Neural crest cell (in vitro differentiated cells): ENCODE data around the gene CDC42BPB. TPM values are rescaled to one million over a fixed set of nuclear protein-coding genes. Genes with fewer than 3 reads are reported as not detected.

Experiments
- DNase-seq: peaks from one replicate; pipeline ENCODE4 v3.0.0; 2021; ENCODE audit warnings: low read depth, mixed read lengths, low spot score
- H3K27ac Mint-ChIP-seq: one replicate; pipeline ENCODE4 v1.8.0; 2021; ENCODE audit warnings: mild to moderate bottlenecking, mixed read lengths; ENCODE audit not compliant: unreplicated experiment
- H3K27me3 Mint-ChIP-seq: 2 replicates; pipeline ENCODE4 v1.8.0; 2021; ENCODE audit warnings: low read depth, mild to moderate bottlenecking, mixed read lengths
- H3K36me3 Mint-ChIP-seq: 2 replicates; pipeline ENCODE4 v1.8.0; 2021; ENCODE audit warnings: low read depth, mild to moderate bottlenecking, mixed read lengths
- H3K4me1 Mint-ChIP-seq: 2 replicates; pipeline ENCODE4 v1.8.0; 2021; ENCODE audit warnings: mixed read lengths
- H3K4me3 Mint-ChIP-seq: one replicate; pipeline ENCODE4 v1.8.0; 2021; ENCODE audit warnings: mild to moderate bottlenecking, mixed read lengths
- H3K9me3 Mint-ChIP-seq: 2 replicates; pipeline ENCODE4 v1.8.0; 2021; ENCODE audit warnings: mixed read lengths
- total RNA-seq: library from RNA; stranded (reverse); gene quantifications from 2 replicates; pipeline ENCODE4 v1.2.1, GENCODE V29; 2021
- TF ChIP-seq, protein P1 (sequence below): fragments of 200-600 bp; sonication (generic); conservative IDR thresholded peaks from 2 replicates; pipeline ENCODE4 v1.5.0; 2021; ENCODE audit warnings: antibody characterized with exemption, mild to moderate bottlenecking

CDC42BPB gene
- total RNA-seq, 1 donor from 2014 or later = 94.8 TPM

DNA sequence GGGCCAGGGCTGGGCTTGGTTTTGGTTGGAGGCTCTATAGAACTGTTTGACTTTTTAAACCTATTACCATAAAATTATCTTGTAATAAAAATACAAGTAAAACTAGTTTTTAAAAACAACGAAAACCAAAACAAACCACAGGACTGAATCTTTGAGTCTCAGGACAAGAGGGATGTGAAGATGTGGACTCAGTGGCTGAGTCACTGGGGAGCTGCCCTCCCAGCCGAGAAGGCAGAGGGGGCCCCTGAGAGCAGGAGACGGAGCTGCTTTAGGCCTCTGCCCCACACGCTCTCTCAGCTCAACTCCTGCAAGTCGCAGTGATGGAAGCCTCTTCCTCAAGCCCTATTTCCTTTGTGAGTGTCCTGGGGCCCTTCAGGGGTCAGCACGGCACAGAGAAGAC lies 59.0 kb downstream of the CDC42BPB start:
- H3K36me3 Mint-ChIP-seq = peaks cover 6% of the 10 kb centered on the region
- no peak overlapping the region for H3K4me3 Mint-ChIP-seq
- no peaks in the 10 kb centered on the region for H3K4me1 Mint-ChIP-seq
- no peak overlapping the region for H3K27ac Mint-ChIP-seq
- H3K9me3 Mint-ChIP-seq = no peaks in the 10 kb centered on the region
- no peak for DNase-seq
- no peaks in the 10 kb centered on the region for H3K27me3 Mint-ChIP-seq
- TF ChIP-seq, protein P1, sequence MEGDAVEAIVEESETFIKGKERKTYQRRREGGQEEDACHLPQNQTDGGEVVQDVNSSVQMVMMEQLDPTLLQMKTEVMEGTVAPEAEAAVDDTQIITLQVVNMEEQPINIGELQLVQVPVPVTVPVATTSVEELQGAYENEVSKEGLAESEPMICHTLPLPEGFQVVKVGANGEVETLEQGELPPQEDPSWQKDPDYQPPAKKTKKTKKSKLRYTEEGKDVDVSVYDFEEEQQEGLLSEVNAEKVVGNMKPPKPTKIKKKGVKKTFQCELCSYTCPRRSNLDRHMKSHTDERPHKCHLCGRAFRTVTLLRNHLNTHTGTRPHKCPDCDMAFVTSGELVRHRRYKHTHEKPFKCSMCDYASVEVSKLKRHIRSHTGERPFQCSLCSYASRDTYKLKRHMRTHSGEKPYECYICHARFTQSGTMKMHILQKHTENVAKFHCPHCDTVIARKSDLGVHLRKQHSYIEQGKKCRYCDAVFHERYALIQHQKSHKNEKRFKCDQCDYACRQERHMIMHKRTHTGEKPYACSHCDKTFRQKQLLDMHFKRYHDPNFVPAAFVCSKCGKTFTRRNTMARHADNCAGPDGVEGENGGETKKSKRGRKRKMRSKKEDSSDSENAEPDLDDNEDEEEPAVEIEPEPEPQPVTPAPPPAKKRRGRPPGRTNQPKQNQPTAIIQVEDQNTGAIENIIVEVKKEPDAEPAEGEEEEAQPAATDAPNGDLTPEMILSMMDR = no peak

DNA sequence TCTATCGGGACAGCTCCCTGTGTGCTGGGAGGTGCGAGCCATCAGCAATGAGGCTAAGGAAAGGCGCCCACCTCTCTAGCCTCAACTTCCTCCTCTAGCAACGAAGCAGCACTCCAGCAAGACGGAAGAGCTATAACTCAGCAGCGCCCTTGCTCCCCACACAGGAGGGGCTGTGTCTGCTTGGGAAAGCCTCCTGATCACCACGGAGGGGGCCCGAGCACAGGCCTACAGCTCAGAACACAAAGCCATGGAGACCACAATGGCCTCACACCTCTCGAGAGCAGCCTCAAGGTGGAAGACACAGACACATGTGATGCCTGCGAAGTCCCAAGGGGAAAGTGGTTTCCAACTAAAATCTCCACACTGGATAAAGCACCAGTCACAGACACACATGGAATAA lies 60.4 kb downstream of the CDC42BPB start:
- H3K36me3 Mint-ChIP-seq = peaks cover 6% of the 10 kb centered on the region
- no peaks in the 10 kb centered on the region for H3K9me3 Mint-ChIP-seq
- no peak overlapping the region for H3K4me3 Mint-ChIP-seq
- no peaks in the 10 kb centered on the region for H3K4me1 Mint-ChIP-seq
- H3K27me3 Mint-ChIP-seq = no peaks in the 10 kb centered on the region
- TF ChIP-seq, protein P1 = no peak
- H3K27ac Mint-ChIP-seq = no peak overlapping the region
- no peak for DNase-seq

DNA sequence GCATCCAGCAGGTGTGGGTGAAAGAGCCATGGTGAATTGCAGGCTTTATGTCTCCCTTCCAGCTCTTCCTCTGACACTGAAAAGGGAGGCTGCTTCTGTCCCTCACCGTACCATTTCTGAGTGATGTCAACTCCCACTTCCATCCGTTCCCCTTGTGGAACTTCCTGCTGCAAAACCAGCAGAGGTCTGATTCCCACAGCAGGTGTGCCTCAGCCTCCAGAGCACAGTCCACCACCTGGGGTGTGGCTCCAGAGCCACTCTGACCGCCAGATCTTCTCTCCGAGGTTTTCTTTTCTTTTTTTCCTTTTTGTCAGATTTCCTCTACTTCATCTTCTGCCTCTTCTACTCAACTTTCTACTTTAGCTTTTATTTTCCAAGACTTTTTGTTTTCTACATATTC lies 62.7 kb downstream of the CDC42BPB start:
- Mint-ChIP-seq H3K27ac (no peak overlapping the region), H3K36me3 (peaks cover 22% of the 10 kb centered on the region), H3K4me3 (no peak overlapping the region), H3K9me3 (no peaks in the 10 kb centered on the region), H3K27me3 (no peaks in the 10 kb centered on the region), H3K4me1 (no peaks in the 10 kb centered on the region)
- no peak for DNase-seq
- TF ChIP-seq, protein P1 = no peak

DNA sequence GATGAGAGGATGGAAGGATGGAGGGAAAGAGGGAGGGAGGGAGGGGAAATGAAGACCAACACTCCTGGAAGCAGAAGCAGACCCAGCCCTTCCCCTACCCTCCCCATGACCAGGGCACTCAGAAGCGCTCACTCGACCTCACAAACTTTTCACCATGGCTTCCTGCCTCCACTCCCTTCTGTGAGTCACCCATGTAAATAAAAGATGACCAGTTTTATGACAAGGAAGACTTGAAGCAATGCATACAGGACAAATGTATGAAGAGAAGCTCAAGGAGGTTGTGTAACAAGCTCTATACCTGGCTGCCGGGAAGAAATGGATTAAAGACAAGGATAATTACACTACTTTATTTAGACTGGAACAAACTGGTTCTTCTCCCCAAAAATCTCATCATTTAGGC lies 63.8 kb downstream of the CDC42BPB start:
- peaks cover under 1% of the 10 kb centered on the region for H3K9me3 Mint-ChIP-seq
- no peak overlapping the region for H3K27ac Mint-ChIP-seq
- no peaks in the 10 kb centered on the region for H3K4me1 Mint-ChIP-seq
- no peak overlapping the region for H3K4me3 Mint-ChIP-seq
- no peaks in the 10 kb centered on the region for H3K27me3 Mint-ChIP-seq
- peaks cover 28% of the 10 kb centered on the region for H3K36me3 Mint-ChIP-seq
- DNase-seq = no peak
- TF ChIP-seq, protein P1 = no peak

DNA sequence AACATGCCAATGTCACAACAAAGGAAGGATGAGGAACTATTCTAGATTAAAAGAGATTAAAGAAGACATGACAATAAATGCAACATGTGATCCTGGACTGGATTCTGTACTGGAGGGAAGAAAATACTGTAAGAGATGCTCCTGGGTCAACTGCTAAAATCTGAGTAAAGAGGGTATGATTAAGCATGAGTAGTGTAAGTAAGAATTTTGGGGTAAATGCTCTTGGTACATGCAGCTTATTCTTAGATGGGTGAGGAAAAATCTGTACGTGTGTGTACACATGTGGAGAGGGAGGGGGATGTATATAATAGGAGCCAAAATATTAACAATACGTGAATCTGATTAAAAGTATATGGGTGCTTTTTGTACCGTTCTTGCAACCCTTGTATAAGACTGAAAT lies 66.0 kb downstream of the CDC42BPB start:
- peaks cover 3% of the 10 kb centered on the region for H3K4me1 Mint-ChIP-seq
- peaks cover 3% of the 10 kb centered on the region for H3K9me3 Mint-ChIP-seq
- TF ChIP-seq, protein P1 = no peak
- no peak overlapping the region for H3K4me3 Mint-ChIP-seq
- no peaks in the 10 kb centered on the region for H3K27me3 Mint-ChIP-seq
- H3K27ac Mint-ChIP-seq = no peak overlapping the region
- H3K36me3 Mint-ChIP-seq = peaks cover 49% of the 10 kb centered on the region
- no peak for DNase-seq

DNA sequence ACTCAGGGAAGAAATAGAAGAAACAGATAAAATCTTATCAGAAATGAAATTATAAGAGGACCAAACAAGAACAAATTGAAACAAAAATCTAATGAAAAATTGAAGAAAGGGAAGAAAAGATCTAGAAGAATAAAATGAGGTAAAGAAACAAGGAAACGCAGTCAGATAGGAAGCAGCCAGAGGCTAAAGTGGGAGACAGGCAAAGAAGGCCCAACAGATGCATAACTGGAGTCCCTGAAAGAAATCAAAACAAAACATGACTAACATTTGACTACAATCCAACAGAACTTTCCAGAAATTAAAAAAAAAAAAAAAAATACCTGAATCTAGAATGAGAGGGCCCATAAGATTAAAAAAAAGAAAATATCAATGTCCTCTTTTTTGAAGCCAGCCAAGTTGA lies 69.3 kb downstream of the CDC42BPB start:
- no peaks in the 10 kb centered on the region for H3K27me3 Mint-ChIP-seq
- H3K4me3 Mint-ChIP-seq = no peak overlapping the region
- H3K9me3 Mint-ChIP-seq = peaks cover 3% of the 10 kb centered on the region
- H3K36me3 Mint-ChIP-seq = peaks cover 65% of the 10 kb centered on the region
- no peak for DNase-seq
- H3K27ac Mint-ChIP-seq = no peak overlapping the region
- TF ChIP-seq, protein P1 = no peak
- peaks cover 3% of the 10 kb centered on the region for H3K4me1 Mint-ChIP-seq
